ENCODE measurements around the gene SH3BGR. TPM values are rescaled to one million over a fixed set of nuclear protein-coding genes. Genes with fewer than 3 reads are reported as not detected.

Gene SH3BGR
- polyA plus RNA-seq, 1 donor (not counting 4 experiments of a cell fraction or from before 2014, with no cell fraction given) = 1.4 TPM

- FAIRE-seq (no peak), DNase-seq (ENCODE audit: low read depth, low spot score) (peak; percentile 11)
- dilution Hi-C loops (cut with MboI; ENCODE audit: extremely low pct_ligation_motif_present, low sequenced_read_pairs) = no loop called here
Observed at GRCh38 chr21:39444421-39445180, 7.2 kb upstream of the SH3BGR start.

GRCh38 chr21:39445321-39446269 is 6.2 kb upstream of the SH3BGR start, which contains the start of gene LCA5L:
LCA5L (minus strand) TSS chr21:39445778; CDS start chr21:39428493, 17,285 bp downstream.
- Histone ChIP-seq H3K27ac (ENCODE audit: control insufficient read depth, insufficient read depth, low read length) (peak within 1 kb of the TSS; percentile 82), H3K4me2 (ENCODE audit: control insufficient read depth, extremely low read depth, insufficient read depth, low read depth, low read length) (peak within 1 kb of the TSS; percentile 92), H4K20me1 (ENCODE audit: control insufficient read depth, extremely low read depth, insufficient read depth, low read length) (no peaks in the 10 kb centered on the region), H3K9me1 (ENCODE audit: control insufficient read depth, extremely low read depth, insufficient read depth, low read length) (no peaks in the 10 kb centered on the region), H2AFZ (ENCODE audit: control insufficient read depth, low read length) (peak within 1 kb of the TSS; percentile 98), H3K9ac (ENCODE audit: control insufficient read depth, extremely low read depth, insufficient read depth, low read length) (peak within 1 kb of the TSS; percentile 85), H3K79me2 (ENCODE audit: control insufficient read depth, insufficient read depth, low read length) (no peaks in the 10 kb centered on the region), H3K36me3 (ENCODE audit: control insufficient read depth in 2 of 2, extremely low read depth in 1 of 2, insufficient read depth in 2 of 2, low read length in 2 of 2) (no peaks in the 10 kb centered on the region), H3K27me3 (ENCODE audit: control insufficient read depth, extremely low read depth, insufficient read depth, low read length) (no peaks in the 10 kb centered on the region), H3K4me3 (ENCODE audit: control insufficient read depth in 2 of 3, extremely low read depth in 1 of 3, insufficient read depth in 2 of 3, low read depth in 1 of 3, low read length in 3 of 3) (peak within 1 kb of the TSS; percentile 77 to 87 (median 79)), H3K9me3 (ENCODE audit: control insufficient read depth, low read depth, low read length) (no peaks in the 10 kb centered on the region), H3K4me1 (ENCODE audit: control insufficient read depth, extremely low read depth, insufficient read depth, low read length) (peaks cover 12% of the 10 kb centered on the region)
- peak; percentile 15 for DNase-seq (ENCODE audit: low read depth, low spot score)
- dilution Hi-C loops (cut with MboI; ENCODE audit: extremely low pct_ligation_motif_present, low sequenced_read_pairs) = no loop called here
- FAIRE-seq = no peak
- TF ChIP-seq, protein P1, sequence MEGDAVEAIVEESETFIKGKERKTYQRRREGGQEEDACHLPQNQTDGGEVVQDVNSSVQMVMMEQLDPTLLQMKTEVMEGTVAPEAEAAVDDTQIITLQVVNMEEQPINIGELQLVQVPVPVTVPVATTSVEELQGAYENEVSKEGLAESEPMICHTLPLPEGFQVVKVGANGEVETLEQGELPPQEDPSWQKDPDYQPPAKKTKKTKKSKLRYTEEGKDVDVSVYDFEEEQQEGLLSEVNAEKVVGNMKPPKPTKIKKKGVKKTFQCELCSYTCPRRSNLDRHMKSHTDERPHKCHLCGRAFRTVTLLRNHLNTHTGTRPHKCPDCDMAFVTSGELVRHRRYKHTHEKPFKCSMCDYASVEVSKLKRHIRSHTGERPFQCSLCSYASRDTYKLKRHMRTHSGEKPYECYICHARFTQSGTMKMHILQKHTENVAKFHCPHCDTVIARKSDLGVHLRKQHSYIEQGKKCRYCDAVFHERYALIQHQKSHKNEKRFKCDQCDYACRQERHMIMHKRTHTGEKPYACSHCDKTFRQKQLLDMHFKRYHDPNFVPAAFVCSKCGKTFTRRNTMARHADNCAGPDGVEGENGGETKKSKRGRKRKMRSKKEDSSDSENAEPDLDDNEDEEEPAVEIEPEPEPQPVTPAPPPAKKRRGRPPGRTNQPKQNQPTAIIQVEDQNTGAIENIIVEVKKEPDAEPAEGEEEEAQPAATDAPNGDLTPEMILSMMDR (optimal IDR thresholded peaks at IDR 0.05 in 1 of 3, IDR thresholded peaks at IDR 0.05 in 1 of 3, conservative IDR thresholded peaks at IDR 0.05 in 1 of 3; ENCODE audit: extremely low read depth in 1 of 3, insufficient read depth in 2 of 3, low read length in 3 of 3) = peak in 2 of 3 experiments; percentile 30 to 31
- TF ChIP-seq EZH2 (IDR thresholded peaks at IDR 0.05; ENCODE audit: low read length) = no peak

More at GRCh38 chr21:39444421-39445180, 7.2 kb upstream of the SH3BGR start:
- Histone ChIP-seq H2AFZ (ENCODE audit: control insufficient read depth, low read length) (peak overlapping the region; percentile 98), H3K79me2 (ENCODE audit: control insufficient read depth, insufficient read depth, low read length) (no peaks in the 10 kb centered on the region), H3K27me3 (ENCODE audit: control insufficient read depth, extremely low read depth, insufficient read depth, low read length) (no peaks in the 10 kb centered on the region), H3K27ac (ENCODE audit: control insufficient read depth, insufficient read depth, low read length) (peak overlapping the region; percentile 82), H3K36me3 (ENCODE audit: control insufficient read depth in 2 of 2, extremely low read depth in 1 of 2, insufficient read depth in 2 of 2, low read length in 2 of 2) (no peaks in the 10 kb centered on the region), H3K4me2 (ENCODE audit: control insufficient read depth, extremely low read depth, insufficient read depth, low read depth, low read length) (peak overlapping the region; percentile 92), H4K20me1 (ENCODE audit: control insufficient read depth, extremely low read depth, insufficient read depth, low read length) (no peaks in the 10 kb centered on the region), H3K9me3 (ENCODE audit: control insufficient read depth, low read depth, low read length) (no peaks in the 10 kb centered on the region), H3K9me1 (ENCODE audit: control insufficient read depth, extremely low read depth, insufficient read depth, low read length) (no peaks in the 10 kb centered on the region), H3K4me1 (ENCODE audit: control insufficient read depth, extremely low read depth, insufficient read depth, low read length) (peaks cover 12% of the 10 kb centered on the region), H3K9ac (ENCODE audit: control insufficient read depth, extremely low read depth, insufficient read depth, low read length) (peak overlapping the region; percentile 85), H3K4me3 (ENCODE audit: control insufficient read depth in 2 of 3, extremely low read depth in 1 of 3, insufficient read depth in 2 of 3, low read depth in 1 of 3, low read length in 3 of 3) (peak overlapping the region; percentile 77 to 87 (median 79))
- TF ChIP-seq, protein P1 (optimal IDR thresholded peaks at IDR 0.05 in 1 of 3, IDR thresholded peaks at IDR 0.05 in 1 of 3, conservative IDR thresholded peaks at IDR 0.05 in 1 of 3; ENCODE audit: extremely low read depth in 1 of 3, insufficient read depth in 2 of 3, low read length in 3 of 3) = no peak
- no peak for TF ChIP-seq EZH2 (IDR thresholded peaks at IDR 0.05; ENCODE audit: low read length)
